ENCODE measurements around the gene DAAM2. TPM values are rescaled to one million over a fixed set of nuclear protein-coding genes. Genes with fewer than 3 reads are reported as not detected.

DAAM2 gene
- total and polyA plus RNA-seq, 2 experiments from 2014 or later, result 1.8 to 5.6 TPM

- Histone ChIP-seq H4K20me1 (ENCODE audit: insufficient read depth) (no peaks in the 10 kb centered on the region), H2AFZ (no peak overlapping the region), H3K9me2 (ENCODE audit: insufficient read depth) (no peaks in the 10 kb centered on the region), H3K9ac (no peak overlapping the region), H3F3A (ENCODE audit: insufficient read depth) (0 out of 2 replicates have a peak, but pooled peaks cover 11% of the 10 kb centered on the region), H3K4me1 (ENCODE audit: insufficient read depth) (peaks cover 11% of the 10 kb centered on the region; the same call in 1 of the 2 replicates), H3K9me3 (ENCODE audit: low read depth) (no peaks in the 10 kb centered on the region), H3K4me3 (no peak overlapping the region), H3K4me2 (ENCODE audit: unreplicated experiment) (no peak overlapping the region), H3K27ac (no peak overlapping the region), H3K79me2 (ENCODE audit: insufficient read depth) (no peaks in the 10 kb centered on the region), H3K36me3 (ENCODE audit: low read depth) (no peaks in the 10 kb centered on the region), H3K27me3 (replicated peaks; ENCODE audit: insufficient read depth) (0 out of 2 replicates have a peak, but pooled peaks cover 5% of the 10 kb centered on the region)
- 50 to 58% methylated on average over 4 of the region's 4 CpGs for WGBS, 2 experiments (ENCODE audit: low coverage in 1 of 2, low lambda C conversion rate in 2 of 2, missing lambda C conversion rate in 2 of 2)
- TF ChIP-seq EZH2 (IDR thresholded peaks at IDR 0.05; ENCODE audit: insufficient read depth, poor library complexity, severe bottlenecking) (no peak), EZH2phosphoT487 (IDR thresholded peaks at IDR 0.05; ENCODE audit: insufficient read depth, low read depth) (no peak)
- in situ Hi-C loops (cut with MboI), result no loop called here
- no peak for DNase-seq
These were observed 14.5 kb upstream of the DAAM2 start for GRCh38 chr6:39777661-39778060.

DNA sequence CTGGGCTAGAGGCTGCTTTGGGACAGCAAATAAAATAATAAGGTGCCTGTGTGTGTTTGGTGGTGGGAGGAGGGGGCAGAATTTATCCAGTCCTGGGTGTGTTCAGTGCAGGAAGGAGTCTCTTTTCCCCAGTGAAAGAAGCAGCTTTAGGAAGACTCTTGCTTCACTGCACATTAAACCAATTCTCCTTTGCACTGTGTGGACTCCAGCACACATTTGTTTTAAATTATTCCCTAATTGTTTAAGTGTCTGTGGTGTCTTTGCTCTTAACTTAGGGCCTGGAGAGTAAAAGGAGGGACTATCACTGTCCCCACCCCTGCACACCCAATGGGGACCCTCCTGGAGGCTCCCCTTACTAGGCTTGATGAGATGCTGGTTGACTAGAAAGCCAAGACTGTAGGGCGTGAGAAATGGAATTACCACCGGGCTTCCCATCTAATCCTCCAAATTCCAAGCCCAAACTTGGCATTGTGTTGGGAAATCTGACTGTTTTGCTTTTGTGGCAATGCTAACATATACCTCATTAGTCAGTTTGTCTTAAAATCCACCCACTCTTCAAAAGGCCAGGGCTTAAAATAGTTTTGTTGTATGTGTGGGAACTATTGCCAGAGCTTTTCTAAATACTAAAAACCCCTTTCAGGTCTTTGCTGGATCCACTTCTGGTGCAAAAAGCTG is 13.5 kb upstream of the DAAM2 start:
- in situ Hi-C loops (cut with MboI), result no loop called here
- H3K9me3 ChIP-seq (ENCODE audit: low read depth), result no peaks in the 10 kb centered on the region
- no peaks in the 10 kb centered on the region for H3K79me2 ChIP-seq (ENCODE audit: insufficient read depth)
- H3K4me2 ChIP-seq (ENCODE audit: unreplicated experiment), result peak overlapping the region; percentile 55
- H3K36me3 ChIP-seq (ENCODE audit: low read depth), result no peaks in the 10 kb centered on the region
- no peaks in the 10 kb centered on the region for H3K9me2 ChIP-seq (ENCODE audit: insufficient read depth)
- no peak for TF ChIP-seq EZH2 (IDR thresholded peaks at IDR 0.05; ENCODE audit: insufficient read depth, poor library complexity, severe bottlenecking)
- no peak for TF ChIP-seq EZH2phosphoT487 (IDR thresholded peaks at IDR 0.05; ENCODE audit: insufficient read depth, low read depth)
- H3F3A ChIP-seq (ENCODE audit: insufficient read depth), result 0 out of 2 replicates have a peak, but pooled peaks cover under 1% of the 10 kb centered on the region
- no peak overlapping the region for H3K27ac ChIP-seq
- H2AFZ ChIP-seq, result no peak overlapping the region
- H3K4me3 ChIP-seq, result no peak overlapping the region
- peaks cover 5% of the 10 kb centered on the region; the same call in 1 of the 2 replicates for H3K4me1 ChIP-seq (ENCODE audit: insufficient read depth)
- DNase-seq, result peak; percentile 67
- no peaks in the 10 kb centered on the region for H4K20me1 ChIP-seq (ENCODE audit: insufficient read depth)
- 5 to 9% methylated on average over 2 of the region's 2 CpGs for WGBS, 2 experiments (ENCODE audit: low coverage in 1 of 2, low lambda C conversion rate in 2 of 2, missing lambda C conversion rate in 2 of 2)
- H3K9ac ChIP-seq, result no peak overlapping the region
- 0 out of 2 replicates have a peak, but pooled peaks cover 5% of the 10 kb centered on the region for H3K27me3 ChIP-seq (replicated peaks; ENCODE audit: insufficient read depth)

GRCh38 chr6:39785281-39785680 is 6.9 kb upstream of the DAAM2 start:
- H3K9ac ChIP-seq, result no peak overlapping the region
- H3F3A ChIP-seq (ENCODE audit: insufficient read depth), result no peaks in the 10 kb centered on the region
- no peak overlapping the region for H3K27ac ChIP-seq
- no peaks in the 10 kb centered on the region for H3K4me1 ChIP-seq (ENCODE audit: insufficient read depth)
- H3K36me3 ChIP-seq (ENCODE audit: low read depth), result no peaks in the 10 kb centered on the region
- H3K4me2 ChIP-seq (ENCODE audit: unreplicated experiment), result no peak overlapping the region
- in situ Hi-C loops (cut with MboI), result no loop called here
- TF ChIP-seq EZH2 (IDR thresholded peaks at IDR 0.05; ENCODE audit: insufficient read depth, poor library complexity, severe bottlenecking), result no peak
- TF ChIP-seq EZH2phosphoT487 (IDR thresholded peaks at IDR 0.05; ENCODE audit: insufficient read depth, low read depth), result no peak
- H3K9me2 ChIP-seq (ENCODE audit: insufficient read depth), result no peaks in the 10 kb centered on the region
- no peaks in the 10 kb centered on the region for H3K79me2 ChIP-seq (ENCODE audit: insufficient read depth)
- H3K27me3 ChIP-seq (replicated peaks; ENCODE audit: insufficient read depth), result no peaks in the 10 kb centered on the region
- H3K9me3 ChIP-seq (ENCODE audit: low read depth), result no peaks in the 10 kb centered on the region
- no peaks in the 10 kb centered on the region for H4K20me1 ChIP-seq (ENCODE audit: insufficient read depth)
- 73 to 85% methylated on average over 2 of the region's 2 CpGs for WGBS, 2 experiments (ENCODE audit: low coverage in 1 of 2, low lambda C conversion rate in 2 of 2, missing lambda C conversion rate in 2 of 2)
- DNase-seq, result no peak
- H3K4me3 ChIP-seq, result no peak overlapping the region
- H2AFZ ChIP-seq, result no peak overlapping the region

GRCh38 chr6:39786649-39787048 is 5.5 kb upstream of the DAAM2 start:
- Histone ChIP-seq H3K4me1 (ENCODE audit: insufficient read depth) (peaks cover 11% of the 10 kb centered on the region), H3K27ac (no peak overlapping the region), H3K36me3 (ENCODE audit: low read depth) (no peaks in the 10 kb centered on the region), H4K20me1 (ENCODE audit: insufficient read depth) (no peaks in the 10 kb centered on the region), H3K27me3 (replicated peaks; ENCODE audit: insufficient read depth) (no peaks in the 10 kb centered on the region), H3K4me3 (no peak overlapping the region), H3K4me2 (ENCODE audit: unreplicated experiment) (no peak overlapping the region), H3F3A (ENCODE audit: insufficient read depth) (0 out of 2 replicates have a peak, but pooled peaks cover 4% of the 10 kb centered on the region), H3K9ac (no peak overlapping the region), H3K9me3 (ENCODE audit: low read depth) (no peaks in the 10 kb centered on the region), H3K79me2 (ENCODE audit: insufficient read depth) (no peaks in the 10 kb centered on the region), H2AFZ (no peak overlapping the region), H3K9me2 (ENCODE audit: insufficient read depth) (no peaks in the 10 kb centered on the region)
- DNase-seq, result no peak
- in situ Hi-C loops (cut with MboI), result no loop called here
- no peak for TF ChIP-seq EZH2phosphoT487 (IDR thresholded peaks at IDR 0.05; ENCODE audit: insufficient read depth, low read depth)
- no peak for TF ChIP-seq EZH2 (IDR thresholded peaks at IDR 0.05; ENCODE audit: insufficient read depth, poor library complexity, severe bottlenecking)
- WGBS, 2 experiments (ENCODE audit: low coverage in 1 of 2, low lambda C conversion rate in 2 of 2, missing lambda C conversion rate in 2 of 2), result 30 to 45% methylated on average over 1 of the region's 1 CpG

Data from GM23248 (cell line).